Measurements from ENCODE around the gene APBA3. TPM values are rescaled to one million over a fixed set of nuclear protein-coding genes. Genes with fewer than 3 reads are reported as not detected.

The APBA3 gene
- total and polyA plus RNA-seq, 9 of the 15 experiments (the other 6 are each of a cell fraction or from before 2014, with no cell fraction given): 0.10 to 29.5 (median 11.5) TPM

DNA sequence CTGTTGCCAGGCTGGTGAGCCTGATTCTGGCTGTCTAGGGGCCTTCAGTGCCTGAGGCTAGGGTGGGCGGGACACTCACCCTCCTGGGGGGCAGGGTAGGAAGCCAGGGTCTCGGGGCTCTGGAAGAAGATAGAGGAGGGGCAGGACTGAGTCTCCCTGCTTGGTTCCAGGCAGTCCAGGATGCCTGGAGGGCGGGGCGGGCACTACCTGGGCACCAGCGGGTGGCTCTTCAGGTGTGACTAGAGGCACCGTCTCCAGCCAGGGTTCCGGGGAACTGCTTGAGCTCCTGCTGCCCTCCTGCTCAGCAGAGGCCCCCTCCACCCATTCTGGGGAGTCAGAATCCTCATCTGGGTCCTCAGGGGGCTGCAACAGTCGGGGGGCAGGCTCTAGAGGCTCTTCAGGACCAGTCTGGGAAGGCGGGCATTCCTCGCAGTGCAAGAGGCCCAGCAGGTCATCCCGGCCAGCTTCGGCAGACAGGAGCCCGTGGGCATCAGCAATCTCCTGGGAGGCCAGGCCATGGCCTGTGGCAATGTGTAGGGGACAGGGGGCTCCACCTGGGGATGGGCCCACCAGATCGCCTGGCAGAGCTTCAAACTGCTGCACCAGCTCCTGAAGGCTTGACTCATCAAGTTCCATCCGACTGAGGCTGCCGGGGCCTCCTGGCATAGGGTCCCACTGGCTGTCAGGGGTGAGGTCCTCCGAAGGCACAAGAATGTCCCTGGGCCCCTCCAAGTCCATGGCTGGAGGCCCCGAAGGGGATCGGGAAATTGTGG lies 1.8 kb downstream of the APBA3 start:
- no peaks in the 10 kb centered on the region for H4K20me1 ChIP-seq (replicated peaks; ENCODE audit: control insufficient read depth, insufficient read depth, low read length)
- H3K9me3 ChIP-seq (replicated peaks; ENCODE audit: control insufficient read depth, insufficient read depth, low read depth, low read length): no peaks in the 10 kb centered on the region
- BruUV-seq (replicated peaks): no TSS peak
- H3K4me2 ChIP-seq (ENCODE audit: insufficient read depth, low read length): no peak overlapping the region
- peaks cover 20% of the 10 kb centered on the region; the same call in 1 of the 3 replicates for H3K36me3 ChIP-seq (ENCODE audit: control insufficient read depth, insufficient read depth, low read length)
- no peak overlapping the region for H3K27ac ChIP-seq (ENCODE audit: extremely low read depth, low read depth, low read length)
- in situ Hi-C loops (cut with MboI): no loop called here
- TF ChIP-seq SMARCA4 (IDR thresholded peaks at IDR 0.05) (no peak), NCOA2 (IDR thresholded peaks at IDR 0.05; ENCODE audit: partially characterized antibody in 2 of 2) (no peak), YY1 (IDR thresholded peaks at IDR 0.05; ENCODE audit: borderline replicate concordance in 1 of 3, control insufficient read depth in 1 of 3, extremely low read depth in 1 of 3, insufficient read depth in 3 of 3, insufficient read length in 1 of 3, insufficient replicate concordance in 2 of 3, low read depth in 1 of 3, low read length in 2 of 3) (no peak), ZNF76 (CRISPR knock-in tag; IDR thresholded peaks at IDR 0.05; ENCODE audit: borderline replicate concordance) (no peak), NRF1 (conservative IDR thresholded peaks at IDR 0.05 in 1 of 2, IDR thresholded peaks at IDR 0.05 in 1 of 2) (no peak), PYGO2 (tag; IDR thresholded peaks at IDR 0.05) (no peak), MTF1 (CRISPR knock-in tag; IDR thresholded peaks at IDR 0.05; ENCODE audit: borderline replicate concordance) (no peak), SLC30A9 (CRISPR knock-in tag; IDR thresholded peaks at IDR 0.05) (no peak), ZNF41 (CRISPR knock-in tag; conservative IDR thresholded peaks at IDR 0.05) (no peak), HNRNPUL1 (IDR thresholded peaks at IDR 0.05; ENCODE audit: low read length) (no peak), FOSL1 (tag; conservative IDR thresholded peaks at IDR 0.05) (no peak), ZBTB7A (IDR thresholded peaks at IDR 0.05; ENCODE audit: borderline replicate concordance, control insufficient read depth, low read depth, low read length) (no peak), ZNF165 (CRISPR knock-in tag; IDR thresholded peaks at IDR 0.05; ENCODE audit: borderline replicate concordance) (no peak), SAFB (IDR thresholded peaks at IDR 0.05; ENCODE audit: borderline replicate concordance, low read depth, low read length) (no peak)
- TF ChIP-seq, protein P1, sequence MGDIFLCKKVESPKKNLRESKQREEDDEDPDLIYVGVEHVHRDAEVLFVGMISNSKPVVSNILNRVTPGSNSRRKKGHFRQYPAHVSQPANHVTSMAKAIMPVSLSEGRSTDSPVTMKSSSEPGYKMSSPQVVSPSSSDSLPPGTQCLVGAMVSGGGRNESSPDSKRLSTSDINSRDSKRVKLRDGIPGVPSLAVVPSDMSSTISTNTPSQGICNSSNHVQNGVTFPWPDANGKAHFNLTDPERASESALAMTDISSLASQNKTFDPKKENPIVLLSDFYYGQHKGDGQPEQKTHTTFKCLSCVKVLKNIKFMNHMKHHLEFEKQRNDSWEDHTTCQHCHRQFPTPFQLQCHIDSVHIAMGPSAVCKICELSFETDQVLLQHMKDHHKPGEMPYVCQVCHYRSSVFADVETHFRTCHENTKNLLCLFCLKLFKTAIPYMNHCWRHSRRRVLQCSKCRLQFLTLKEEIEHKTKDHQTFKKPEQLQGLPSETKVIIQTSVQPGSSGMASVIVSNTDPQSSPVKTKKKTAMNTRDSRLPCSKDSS (IDR thresholded peaks at IDR 0.05; ENCODE audit: low read depth, partially characterized antibody): no peak
- no peak overlapping the region for H3K4me3 ChIP-seq
- H3K9ac ChIP-seq (ENCODE audit: insufficient read depth in 1 of 2, low read depth in 2 of 2, low read length in 2 of 2): peak overlapping the region in 1 of 2 experiments; percentile 75; a peak in 2 of 4 replicates
- ChIA-PET POLR2A (interaction anchor here (0.5 to 1.3 kb wide), 3 partner anchors 10 to 39 kb away, joined by 3 read pairs; no protein-coding TSS in a partner anchor), CTCF (ENCODE audit: low intra/inter-chr PET ratio) (no interaction called here)
- H3K27me3 ChIP-seq (ENCODE audit: control insufficient read depth in 2 of 2, insufficient read depth in 2 of 2, low read length in 2 of 2): no peaks in the 10 kb centered on the region
- peaks cover 26% of the 10 kb centered on the region for H3K79me2 ChIP-seq (ENCODE audit: control insufficient read depth, insufficient read depth, low read length)
- no peaks in the 10 kb centered on the region for H3K9me1 ChIP-seq (ENCODE audit: control insufficient read depth, insufficient read depth, low read length)
- ATAC-seq (no peak), FAIRE-seq (no peak), DNase-seq (ENCODE audit: extremely low read depth in 1 of 4, low spot score in 3 of 4) (no peak)
- intact Hi-C loops (cut with micrococcal nuclease): no loop called here
- H3K4me1 ChIP-seq (replicated peaks in 1 of 2; ENCODE audit: control insufficient read depth in 2 of 2, insufficient read depth in 2 of 2, low read length in 2 of 2): peaks cover 8 to 25% of the 10 kb centered on the region in 2 experiments; a peak in 4 of 5 replicates
- no peak overlapping the region for H2AFZ ChIP-seq (ENCODE audit: low read depth, low read length)
- 95% methylated on average over 14 of the region's 19 CpGs for WGBS (ENCODE audit: insufficient coverage, low coverage, missing lambda C conversion rate)
